GM19193 (cell line): Measurements from ENCODE around the gene CDH9.

ENCODE experiments used
- POLR2A ChIP-seq: IDR thresholded peaks from 4 replicates; pipeline ENCODE4 v1.6.1; 2011; ENCODE audit not compliant: insufficient read depth, insufficient read length; ENCODE audit errors: extremely low read depth

Gene CDH9

GRCh38 chr5:26889815-26890214 lies 148.6 kb downstream of the CDH9 start:
- TF ChIP-seq POLR2A = no peak

GRCh38 chr5:26884481-26884880 lies 153.9 kb downstream of the CDH9 start:
- no peak for TF ChIP-seq POLR2A

GRCh38 chr5:26883375-26883774 lies 155.0 kb downstream of the CDH9 start:
- TF ChIP-seq POLR2A = no peak

- no peak for TF ChIP-seq POLR2A
Observed at GRCh38 chr5:26881901-26882300, 156.5 kb downstream of the CDH9 start.

- no peak for TF ChIP-seq POLR2A
Observed at GRCh38 chr5:26877154-26877553, 161.2 kb downstream of the CDH9 start.

GRCh38 chr5:26872337-26872736 lies 166.0 kb downstream of the CDH9 start:
- no peak for TF ChIP-seq POLR2A

GRCh38 chr5:26869781-26870180 lies 168.6 kb downstream of the CDH9 start:
- no peak for TF ChIP-seq POLR2A

GRCh38 chr5:26868504-26868903 lies 169.9 kb downstream of the CDH9 start:
- TF ChIP-seq POLR2A = no peak

- no peak for TF ChIP-seq POLR2A
Observed at GRCh38 chr5:26864061-26864460, 174.3 kb downstream of the CDH9 start.

GRCh38 chr5:26856238-26856637 lies 182.1 kb downstream of the CDH9 start:
- TF ChIP-seq POLR2A = no peak

- no peak for TF ChIP-seq POLR2A
Observed at GRCh38 chr5:26847041-26847736, 191.2 kb downstream of the CDH9 start.

GRCh38 chr5:26843677-26844076 lies 194.7 kb downstream of the CDH9 start:
- no peak for TF ChIP-seq POLR2A

- no peak for TF ChIP-seq POLR2A
Observed at GRCh38 chr5:26833596-26833995, 204.8 kb downstream of the CDH9 start.
